NK-92 (cell line): ENCODE measurements around the gene LCNL1.

Experiments used
- DNase-seq: peaks from one replicate; lab custom pipeline; 2025; ENCODE audit not compliant: unreplicated experiment; lab: John Stamatoyannopoulos, UW

The LCNL1 gene

DNA sequence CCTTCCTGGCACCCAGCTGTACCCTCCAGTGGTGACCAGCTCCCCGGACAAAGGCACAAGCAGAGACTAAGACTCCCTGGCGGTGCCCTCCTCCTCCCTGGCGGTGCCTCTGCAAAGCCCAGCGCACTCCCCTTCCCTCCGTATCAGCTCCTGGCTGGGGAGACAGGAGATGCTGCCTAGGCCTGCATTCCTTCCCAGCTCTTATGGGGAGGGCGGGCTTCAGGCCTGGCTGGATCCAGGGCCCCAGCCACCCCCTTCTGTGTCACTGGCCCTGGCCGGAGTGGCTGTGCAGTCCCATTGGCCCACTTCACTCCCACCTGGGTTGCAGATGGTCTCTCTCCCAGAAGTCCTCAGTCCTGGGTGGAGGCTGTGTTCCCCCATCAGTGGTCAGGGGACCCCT lies 24.3 kb upstream of the LCNL1 start:
- no peak for DNase-seq

- DNase-seq, result no peak
Measured at GRCh38 chr9:136958898-136959850, 23.6 kb upstream of the LCNL1 start.

GRCh38 chr9:136960212-136960937 lies 22.4 kb upstream of the LCNL1 start:
- no peak for DNase-seq

DNA sequence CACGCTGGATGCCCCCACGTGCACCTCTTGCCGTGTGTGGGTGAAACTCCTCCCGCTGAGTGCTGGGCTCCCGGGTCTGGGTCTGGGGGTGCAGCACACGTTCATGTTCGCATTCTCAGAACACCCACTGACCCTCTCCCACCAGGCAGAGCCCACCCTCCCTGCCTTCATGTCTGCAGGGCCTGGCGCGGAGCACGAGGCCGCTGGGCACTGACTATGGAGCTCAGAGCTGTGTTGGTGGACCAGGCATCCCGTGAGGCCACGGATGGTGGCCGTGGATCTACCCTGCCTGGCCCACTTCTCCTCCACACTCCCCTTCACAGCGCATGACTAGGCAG lies 21.9 kb upstream of the LCNL1 start:
- DNase-seq, result no peak

DNA sequence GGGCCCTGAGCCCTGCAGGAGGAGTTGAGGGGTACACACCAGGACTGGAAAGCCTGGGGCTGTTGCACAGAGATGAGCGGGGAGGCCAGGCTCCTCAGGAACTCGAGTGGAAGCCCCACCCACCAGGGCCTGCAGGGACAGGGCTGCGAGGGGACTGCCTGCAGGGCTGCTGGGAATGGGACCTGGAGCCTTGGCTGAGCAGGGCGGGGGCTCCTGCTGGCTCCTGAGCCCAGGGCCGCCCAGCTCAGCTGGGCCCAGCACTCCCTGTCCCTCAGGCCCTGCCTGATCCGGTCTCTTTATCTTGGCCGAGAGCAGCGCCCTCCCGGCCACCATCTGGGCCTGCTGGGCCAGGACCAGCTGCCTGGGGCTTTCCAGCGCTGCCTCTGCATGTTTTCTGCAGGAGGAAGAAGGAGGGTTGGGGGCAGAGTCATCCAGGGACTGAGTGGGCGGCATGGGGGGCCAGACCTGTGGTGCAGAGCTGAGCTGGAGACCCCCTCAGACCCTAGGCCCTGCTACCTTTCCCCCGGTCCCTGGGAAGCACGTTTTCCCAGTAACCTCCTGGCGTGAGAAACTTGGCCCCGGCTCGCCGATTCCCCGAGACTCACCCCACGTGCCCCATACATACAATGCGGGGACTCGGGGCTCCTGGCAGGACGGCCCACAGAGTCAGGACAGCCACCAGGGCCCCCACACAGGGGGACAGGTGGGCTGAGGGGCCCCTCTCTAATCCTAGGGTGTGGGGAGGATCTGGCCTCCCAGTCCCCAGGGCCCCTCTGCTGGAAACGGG lies 21.3 kb upstream of the LCNL1 start:
- no peak for DNase-seq

DNA sequence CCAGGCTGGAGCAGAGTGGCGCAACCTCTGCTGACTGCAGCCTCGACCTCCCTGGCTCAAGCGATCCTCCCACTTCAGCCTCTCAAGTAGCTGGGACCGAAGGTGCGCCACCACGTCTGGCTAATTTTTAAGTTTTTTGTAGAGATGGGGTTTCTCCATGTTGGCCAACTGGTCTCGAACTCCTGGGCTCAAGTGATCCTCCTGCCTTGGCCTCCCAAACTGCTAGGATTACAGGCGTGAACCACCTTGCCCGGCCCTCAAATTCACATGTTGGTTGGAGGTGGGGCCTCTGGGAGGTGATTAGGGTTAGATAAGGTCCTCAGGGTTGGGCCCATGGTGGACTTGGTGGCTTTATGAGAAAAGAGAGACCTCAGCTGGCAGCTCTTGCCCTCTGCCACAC lies 20.6 kb upstream of the LCNL1 start:
- no peak for DNase-seq

DNA sequence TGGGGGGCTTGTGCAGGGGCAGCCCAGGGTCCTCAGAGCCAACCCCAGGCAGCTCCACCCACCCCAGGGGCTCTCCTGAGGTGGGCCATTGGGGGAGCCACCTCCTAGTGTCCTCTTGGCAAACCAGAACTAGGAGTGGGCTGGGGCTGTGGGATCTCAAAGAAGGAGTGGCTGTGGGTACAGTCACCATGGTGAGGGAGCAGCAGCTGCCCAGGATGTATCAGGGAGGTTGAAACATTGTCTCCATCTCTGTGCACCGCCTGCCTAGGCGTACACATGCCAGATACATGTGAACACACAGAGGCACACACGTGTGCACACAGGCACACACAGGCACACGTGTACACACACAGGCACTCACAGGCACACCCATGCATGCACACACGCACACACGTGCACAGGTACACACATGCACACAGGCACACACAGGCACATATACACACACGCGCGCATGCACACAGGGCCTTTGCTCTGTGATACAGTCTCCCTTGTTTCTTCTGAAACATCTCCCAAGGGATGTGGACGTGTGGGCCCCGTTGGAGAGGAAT lies 20.0 kb upstream of the LCNL1 start:
- DNase-seq, result no peak

GRCh38 chr9:136963341-136963740 lies 19.5 kb upstream of the LCNL1 start:
- DNase-seq, result no peak

- DNase-seq, result no peak
Measured at GRCh38 chr9:136963751-136964150, 19.0 kb upstream of the LCNL1 start.

DNA sequence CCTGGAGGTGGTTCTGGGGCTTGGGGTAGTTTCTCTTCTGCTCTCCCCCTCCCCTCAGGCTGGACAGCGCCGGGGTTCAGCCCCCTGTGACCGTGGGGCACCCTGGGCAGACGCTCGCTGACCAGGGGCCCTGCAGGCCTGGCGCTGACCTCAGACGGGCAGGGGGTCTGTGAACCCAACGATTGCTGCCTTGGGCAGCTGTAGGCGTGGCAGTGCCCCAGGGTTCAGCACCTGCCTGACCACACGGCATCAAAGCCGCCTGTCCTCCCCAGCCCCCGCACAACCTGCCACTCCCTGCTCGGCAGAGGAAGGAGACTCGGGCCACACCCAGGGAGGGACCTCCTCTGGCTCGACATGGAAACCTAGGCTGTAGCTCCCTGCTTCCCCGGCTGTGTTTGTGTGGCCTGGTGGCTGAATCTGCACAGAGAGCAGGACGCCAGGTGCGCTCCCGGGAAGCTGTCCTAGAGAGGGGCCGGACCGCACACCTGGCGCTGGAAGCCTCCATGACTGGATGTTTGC lies 18.6 kb upstream of the LCNL1 start:
- no peak for DNase-seq

DNA sequence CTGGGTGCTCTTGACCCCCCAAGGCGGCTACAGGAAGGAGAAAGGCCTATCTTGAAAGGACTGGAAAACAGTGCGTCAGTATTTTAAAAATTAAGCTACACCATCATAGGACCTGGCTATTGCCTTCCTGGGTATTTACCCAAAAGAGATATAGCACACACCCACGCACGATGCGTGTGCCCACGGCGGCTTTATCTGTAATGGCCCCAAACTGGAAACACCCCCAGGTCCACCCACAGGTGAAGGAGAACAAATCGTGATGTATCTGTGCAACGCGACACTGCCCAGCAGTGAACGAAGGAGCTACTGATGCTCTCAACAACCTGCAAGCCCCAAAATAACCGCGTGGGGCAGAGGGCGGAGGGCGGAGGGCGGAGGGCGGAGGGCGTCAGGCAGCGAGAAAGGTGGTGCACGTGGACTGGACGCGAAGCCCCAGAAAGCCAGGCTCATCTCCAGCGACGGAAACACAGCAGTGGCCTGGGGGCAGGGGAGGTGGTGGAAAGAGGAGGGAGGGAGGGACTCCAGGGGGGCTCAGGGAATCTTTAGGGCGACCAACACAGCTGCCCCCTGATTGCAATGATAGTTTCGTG lies 17.9 kb upstream of the LCNL1 start:
- no peak for DNase-seq

- DNase-seq, result no peak
Measured at GRCh38 chr9:136965771-136966484, 16.9 kb upstream of the LCNL1 start.

DNA sequence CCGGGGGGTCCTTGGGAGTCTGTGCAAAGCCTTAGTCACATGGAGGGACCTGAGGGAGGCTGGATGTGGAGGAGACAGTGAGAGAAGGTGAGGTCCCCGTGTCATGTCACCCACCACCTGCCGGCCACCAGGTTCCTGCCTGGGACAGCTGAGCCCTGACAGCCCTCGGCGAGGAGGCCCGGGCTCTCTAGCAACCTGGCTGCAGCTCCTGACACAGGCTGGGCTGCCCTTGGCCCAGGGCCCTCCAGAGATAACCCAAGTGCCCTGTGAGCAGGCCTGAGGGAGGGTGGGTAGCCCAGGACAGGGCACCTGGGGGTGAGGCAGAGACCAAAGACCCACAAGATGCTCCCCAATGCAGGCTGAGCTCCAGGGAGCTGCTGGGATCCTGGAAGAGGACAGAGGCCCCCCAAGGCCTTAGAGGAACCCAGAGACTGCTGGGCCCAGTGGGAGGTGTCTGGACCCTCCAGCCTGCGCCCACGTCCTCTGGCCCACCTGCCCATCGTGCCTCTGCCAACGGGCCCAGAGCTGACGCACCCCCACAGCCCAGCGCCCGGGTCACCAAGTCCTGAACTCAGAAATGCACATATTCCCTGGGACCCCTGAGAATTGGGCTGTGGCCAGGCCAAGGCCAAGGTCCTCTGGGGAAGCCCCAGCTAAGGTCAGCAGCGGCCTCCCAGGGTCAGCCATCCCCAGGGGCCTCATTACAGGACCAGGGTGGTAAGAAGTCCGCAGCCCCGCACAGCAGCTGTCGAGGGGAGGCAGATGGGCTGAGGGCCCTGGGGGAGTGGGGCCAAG lies 14.3 kb upstream of the LCNL1 start:
- no peak for DNase-seq

DNA sequence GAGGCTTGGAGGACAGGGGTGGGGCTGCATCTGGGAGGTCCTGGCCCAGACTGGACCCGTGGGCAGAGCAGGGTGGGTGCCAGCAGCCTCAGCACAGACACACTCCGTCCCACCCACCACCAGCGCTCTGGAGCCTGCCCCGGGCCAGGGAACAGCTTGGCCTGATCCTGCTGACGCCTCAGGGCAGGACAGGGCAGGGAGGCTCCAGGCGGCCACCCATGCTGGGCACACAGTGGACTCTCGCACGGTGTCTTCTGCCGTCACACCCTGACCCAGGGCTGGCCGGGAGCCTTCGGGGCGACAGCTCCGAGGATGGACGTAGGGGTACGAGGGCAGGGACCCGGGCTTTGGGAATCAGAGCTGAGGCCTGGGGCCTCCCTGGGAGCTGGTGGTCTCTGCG lies 13.6 kb upstream of the LCNL1 start:
- DNase-seq, result no peak

DNA sequence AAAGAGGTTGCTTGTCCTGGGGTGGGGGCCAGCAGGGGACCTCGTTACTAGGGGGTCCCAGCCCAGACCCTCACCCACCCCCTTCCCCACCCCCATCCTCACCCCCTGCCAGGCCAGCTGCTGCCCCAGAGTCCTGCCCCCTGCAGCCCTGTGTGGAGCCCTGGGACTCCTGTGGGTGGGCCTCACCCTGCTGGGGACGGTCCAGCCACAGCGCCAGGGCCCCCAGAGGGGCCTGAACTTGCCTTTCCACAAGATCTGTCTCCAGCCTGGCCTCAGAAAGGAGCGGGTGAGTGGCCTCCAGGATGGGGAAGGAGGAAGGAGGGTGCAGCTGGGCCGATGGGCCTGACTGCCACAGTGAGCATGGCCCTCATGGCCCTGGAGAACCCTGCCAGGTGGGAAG lies 13.0 kb upstream of the LCNL1 start:
- DNase-seq, result no peak

- DNase-seq, result no peak
Measured at GRCh38 chr9:136970361-136970760, 12.4 kb upstream of the LCNL1 start.

GRCh38 chr9:136971746-136972145 lies 11.0 kb upstream of the LCNL1 start:
- no peak for DNase-seq

DNA sequence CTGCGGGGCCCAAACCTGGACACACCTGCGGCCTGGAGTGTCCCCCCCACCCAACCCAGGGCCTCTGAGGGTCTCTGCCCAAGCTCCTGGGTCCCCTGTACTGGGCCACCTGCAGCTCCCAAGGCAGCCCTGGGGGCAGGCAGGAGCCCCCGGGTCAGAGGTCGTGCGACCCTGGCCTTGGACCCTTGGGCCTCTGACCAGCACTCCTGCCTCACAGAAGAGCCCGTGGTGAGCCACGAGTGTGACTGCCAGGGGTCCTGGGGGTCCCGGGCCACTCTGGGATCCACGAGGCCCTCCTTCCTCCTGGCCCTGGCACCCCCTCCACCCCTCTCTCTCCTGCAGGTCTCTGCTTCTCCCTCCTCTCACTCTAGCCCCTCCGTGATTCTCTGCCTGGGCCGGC lies 10.5 kb upstream of the LCNL1 start:
- DNase-seq, result no peak

- no peak for DNase-seq
Measured at GRCh38 chr9:136972743-136973142, 10.1 kb upstream of the LCNL1 start.
